Hepatocyte (in vitro differentiated cells): ENCODE measurements around the gene EPGN.

Experiments used
- CTCF ChIP-seq: fragments of 200-600 bp; sonication (generic); IDR thresholded peaks from 2 replicates; pipeline ENCODE4 v1.5.1; 2016; ENCODE audit warnings: antibody characterized with exemption, mild to moderate bottlenecking; ENCODE audit not compliant: poor library complexity
- EZH2 ChIP-seq: fragments of 200-600 bp; sonication (generic); IDR thresholded peaks from 2 replicates; pipeline ENCODE4 v1.6.1; 2016; ENCODE audit warnings: antibody characterized with exemption, mild to moderate bottlenecking, borderline replicate concordance

DNA sequence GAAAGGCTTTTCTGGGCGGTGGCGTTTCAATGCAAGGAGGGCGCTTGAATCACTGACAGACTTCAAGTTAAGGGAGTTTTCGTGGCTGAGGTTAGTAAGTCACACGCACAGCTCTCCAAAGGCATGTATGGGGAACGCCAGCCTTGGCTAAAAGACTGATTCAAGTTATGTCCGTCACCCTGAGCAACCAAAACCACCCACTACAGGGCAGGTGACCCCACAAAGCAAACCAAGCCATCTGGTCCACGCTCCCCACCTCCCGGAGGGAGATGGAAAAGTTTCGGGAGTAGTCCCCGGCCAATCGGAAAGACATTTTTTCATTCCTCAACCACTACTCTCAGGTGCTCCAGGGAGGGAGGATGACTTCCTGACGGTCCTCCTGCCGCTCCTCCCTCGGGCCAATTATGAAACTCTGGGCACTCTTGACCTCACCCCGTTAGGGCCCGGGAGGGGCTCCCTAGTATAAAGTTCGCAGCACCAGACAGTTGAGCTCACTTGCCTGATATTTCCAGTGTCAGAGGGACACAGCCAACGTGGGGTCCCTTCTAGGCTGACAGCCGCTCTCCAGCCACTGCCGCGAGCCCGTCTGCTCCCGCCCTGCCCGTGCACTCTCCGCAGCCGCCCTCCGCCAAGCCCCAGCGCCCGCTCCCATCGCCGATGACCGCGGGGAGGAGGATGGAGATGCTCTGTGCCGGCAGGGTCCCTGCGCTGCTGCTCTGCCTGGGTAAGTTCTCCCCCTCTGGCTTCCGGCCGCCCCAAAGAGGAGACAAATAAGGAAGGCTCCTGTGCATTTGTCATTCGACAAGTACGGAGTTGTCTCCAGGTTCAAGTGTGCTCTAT lies 56.6 kb downstream of the EPGN start, which contains the start of gene EREG:
- no peak for TF ChIP-seq CTCF
- TF ChIP-seq EZH2: peak; percentile 32
